WTC11 (cell line): Measurements from ENCODE around the gene CAMK2B. TPM values are rescaled to one million over a fixed set of nuclear protein-coding genes. Genes with fewer than 3 reads are reported as not detected.

Experiments used
- ATAC-seq: fragments of 200-7000 bp; cut with Tn5 transposase; 2 replicates; pipeline ENCODE4 v1.10.0; 2021; ENCODE audit warnings: mild to moderate bottlenecking, moderate library complexity
- CTCF ChIA-PET: fragments of 300-600 bp; sonication (Branson Sonifier 250); formaldehyde crosslinking; loops from one replicate; lab custom pipeline; 2021; ENCODE audit warnings: antibody characterized with exemption; lab: Charles Lee
- POLR2A ChIA-PET: fragments of 350-600 bp; sonication (Branson Sonifier 250); formaldehyde crosslinking; loops from one replicate; lab custom pipeline; 2021; ENCODE audit warnings: antibody characterized with exemption; lab: Charles Lee
- DNase-seq: peaks from one replicate; pipeline ENCODE4 v3.0.0; 2021; ENCODE audit warnings: low spot score
- H3K27ac Mint-ChIP-seq: 2 replicates; pipeline ENCODE4 v1.8.0; 2021; ENCODE audit warnings: mixed read lengths
- H3K27me3 Mint-ChIP-seq: 2 replicates; pipeline ENCODE4 v1.8.0; 2021; ENCODE audit warnings: low read depth, mild to moderate bottlenecking, moderate library complexity, mixed read lengths
- H3K36me3 Mint-ChIP-seq: 2 replicates; pipeline ENCODE4 v1.8.0; 2021; ENCODE audit warnings: mixed read lengths
- H3K4me1 Mint-ChIP-seq: 2 replicates; pipeline ENCODE4 v1.8.0; 2022; ENCODE audit warnings: mixed read lengths
- H3K4me3 Mint-ChIP-seq: 2 replicates; pipeline ENCODE4 v1.8.0; 2021; ENCODE audit warnings: mild to moderate bottlenecking, moderate library complexity, mixed read lengths
- H3K9me3 Mint-ChIP-seq: 2 replicates; pipeline ENCODE4 v1.8.0; 2021; ENCODE audit warnings: mixed read lengths
- ARID4B ChIP-seq: sonication (generic); formaldehyde crosslinking; IDR thresholded peaks from 2 replicates; pipeline ENCODE4 v1.8.0; 2023; ENCODE audit warnings: missing genetic modification reagents, mild to moderate bottlenecking, borderline replicate concordance
- ATF1 ChIP-seq: sonication (generic); formaldehyde crosslinking; IDR thresholded peaks from 2 replicates; pipeline ENCODE4 v1.8.1; 2023; ENCODE audit warnings: mild to moderate bottlenecking, moderate library complexity, missing genetic modification reagents
- ESRRA ChIP-seq: sonication (generic); formaldehyde crosslinking; IDR thresholded peaks from 2 replicates; pipeline ENCODE4 v1.8.1; 2022; ENCODE audit warnings: mild to moderate bottlenecking, missing genetic modification reagents, borderline replicate concordance
- FOXJ3 ChIP-seq: sonication (generic); formaldehyde crosslinking; IDR thresholded peaks from 2 replicates; pipeline ENCODE4 v1.9.0; 2021; ENCODE audit warnings: missing genetic modification reagents, mild to moderate bottlenecking, borderline replicate concordance
- HMGA2 ChIP-seq: fragments of 250-450 bp; sonication (Bioruptor Pico); IDR thresholded peaks from 2 replicates; pipeline ENCODE4 v1.4.0; 2021; ENCODE audit warnings: mild to moderate bottlenecking, moderate library complexity
- IRF2 ChIP-seq: sonication (generic); formaldehyde crosslinking; IDR thresholded peaks from 2 replicates; pipeline ENCODE4 v1.8.0; 2022; ENCODE audit warnings: low read depth, missing genetic modification reagents, borderline replicate concordance
- MAX ChIP-seq: sonication (generic); formaldehyde crosslinking; IDR thresholded peaks from 2 replicates; pipeline ENCODE4 v1.8.0; 2022; ENCODE audit warnings: mild to moderate bottlenecking, missing genetic modification reagents
- RELA ChIP-seq: sonication (generic); formaldehyde crosslinking; IDR thresholded peaks from 2 replicates; pipeline ENCODE4 v1.8.1; 2022; ENCODE audit warnings: missing genetic modification reagents, mild to moderate bottlenecking, borderline replicate concordance
- SOX15 ChIP-seq: fragments of 250-450 bp; sonication (Bioruptor Pico); IDR thresholded peaks from 2 replicates; pipeline ENCODE4 v1.9.0; 2021; ENCODE audit warnings: mild to moderate bottlenecking
- TEAD1 ChIP-seq: sonication (generic); formaldehyde crosslinking; IDR thresholded peaks from 2 replicates; pipeline ENCODE4 v1.8.0; 2022; ENCODE audit warnings: mild to moderate bottlenecking, missing genetic modification reagents
- ZNF281 ChIP-seq: sonication (generic); formaldehyde crosslinking; IDR thresholded peaks from 2 replicates; pipeline ENCODE4 v1.8.0; 2023; ENCODE audit warnings: mild to moderate bottlenecking, missing genetic modification reagents
- ZNF416 ChIP-seq: fragments of 250-450 bp; sonication (Bioruptor Pico); IDR thresholded peaks from 2 replicates; pipeline ENCODE4 v1.9.0; 2021; ENCODE audit warnings: mild to moderate bottlenecking, inconsistent platforms
- ZNF512 ChIP-seq: sonication (generic); formaldehyde crosslinking; IDR thresholded peaks from 2 replicates; pipeline ENCODE4 v1.8.1; 2022; ENCODE audit warnings: missing genetic modification reagents, borderline replicate concordance
- total RNA-seq: library from RNA; stranded (reverse); gene quantifications from 3 replicates; pipeline ENCODE4 v1.2.3, GENCODE V29; 2021
- TF ChIP-seq, protein P1 (sequence below): sonication (generic); formaldehyde crosslinking; IDR thresholded peaks from 2 replicates; pipeline ENCODE4 v1.8.1; 2023; ENCODE audit warnings: mild to moderate bottlenecking, missing genetic modification reagents, moderate library complexity
- TF ChIP-seq, protein P2 (sequence below): sonication (generic); formaldehyde crosslinking; IDR thresholded peaks from 2 replicates; pipeline ENCODE4 v1.8.1; 2023; ENCODE audit warnings: mild to moderate bottlenecking, missing genetic modification reagents, borderline replicate concordance
- TF ChIP-seq, protein P3 (sequence below): fragments of 200-600 bp; IDR thresholded peaks from 2 replicates; pipeline ENCODE4 v1.8.0; 2022; ENCODE audit warnings: antibody characterized with exemption

Gene CAMK2B
- total RNA-seq, 1 experiment from 2014 or later: 0.44 TPM

DNA sequence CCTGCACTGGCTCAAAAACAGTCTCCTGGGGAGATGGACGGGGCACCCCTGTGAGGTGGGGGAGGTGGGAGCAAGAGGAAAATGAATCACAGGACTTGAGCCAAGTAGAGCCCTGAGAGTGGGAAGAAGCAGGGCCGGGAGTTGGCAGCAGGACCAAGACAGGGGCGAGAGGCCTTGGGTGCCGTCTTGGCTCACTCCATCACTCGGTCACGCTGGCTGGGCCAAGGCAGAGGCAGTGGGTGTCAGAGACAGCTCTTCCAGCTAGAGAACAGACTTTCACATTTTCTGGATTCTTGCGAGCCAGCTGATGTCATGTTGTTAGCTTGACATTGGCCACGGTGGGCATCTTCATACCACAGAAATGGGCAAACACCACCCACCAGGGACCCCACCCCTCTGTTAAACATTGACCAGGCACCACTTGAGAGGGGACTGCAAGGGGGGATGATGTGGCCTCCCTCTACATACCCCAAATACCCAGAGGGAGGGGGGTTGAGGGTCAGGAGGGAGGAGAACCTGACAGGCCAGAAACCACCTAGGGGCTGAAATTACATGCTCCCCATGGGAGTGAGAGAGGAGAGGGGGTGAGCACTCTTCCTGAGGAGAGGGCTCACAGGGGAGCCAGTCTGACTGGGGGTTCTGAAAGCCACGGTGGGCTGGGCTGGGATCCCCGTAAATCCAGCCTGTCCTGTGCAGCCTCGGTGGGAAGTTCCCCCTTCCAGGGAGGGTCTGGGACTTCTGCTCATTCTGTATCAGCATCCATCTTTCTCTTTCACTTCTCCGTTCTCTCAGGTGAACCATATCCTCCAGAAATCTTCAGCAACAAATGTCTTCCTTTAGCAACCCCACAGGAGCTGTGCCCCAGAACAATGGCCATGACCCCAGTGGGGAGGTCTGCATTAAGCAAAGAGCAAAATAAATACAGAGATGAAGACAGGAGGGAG, 19.6 kb downstream of the CAMK2B start:
- TF ChIP-seq, protein P1, sequence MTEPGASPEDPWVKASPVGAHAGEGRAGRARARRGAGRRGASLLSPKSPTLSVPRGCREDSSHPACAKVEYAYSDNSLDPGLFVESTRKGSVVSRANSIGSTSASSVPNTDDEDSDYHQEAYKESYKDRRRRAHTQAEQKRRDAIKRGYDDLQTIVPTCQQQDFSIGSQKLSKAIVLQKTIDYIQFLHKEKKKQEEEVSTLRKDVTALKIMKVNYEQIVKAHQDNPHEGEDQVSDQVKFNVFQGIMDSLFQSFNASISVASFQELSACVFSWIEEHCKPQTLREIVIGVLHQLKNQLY (CRISPR knock-in tag): no peak
- no peak for TF ChIP-seq TEAD1 (CRISPR knock-in tag)
- TF ChIP-seq IRF2: no peak
- no peak for TF ChIP-seq ARID4B
- no peak for TF ChIP-seq ZNF512
- TF ChIP-seq, protein P2, sequence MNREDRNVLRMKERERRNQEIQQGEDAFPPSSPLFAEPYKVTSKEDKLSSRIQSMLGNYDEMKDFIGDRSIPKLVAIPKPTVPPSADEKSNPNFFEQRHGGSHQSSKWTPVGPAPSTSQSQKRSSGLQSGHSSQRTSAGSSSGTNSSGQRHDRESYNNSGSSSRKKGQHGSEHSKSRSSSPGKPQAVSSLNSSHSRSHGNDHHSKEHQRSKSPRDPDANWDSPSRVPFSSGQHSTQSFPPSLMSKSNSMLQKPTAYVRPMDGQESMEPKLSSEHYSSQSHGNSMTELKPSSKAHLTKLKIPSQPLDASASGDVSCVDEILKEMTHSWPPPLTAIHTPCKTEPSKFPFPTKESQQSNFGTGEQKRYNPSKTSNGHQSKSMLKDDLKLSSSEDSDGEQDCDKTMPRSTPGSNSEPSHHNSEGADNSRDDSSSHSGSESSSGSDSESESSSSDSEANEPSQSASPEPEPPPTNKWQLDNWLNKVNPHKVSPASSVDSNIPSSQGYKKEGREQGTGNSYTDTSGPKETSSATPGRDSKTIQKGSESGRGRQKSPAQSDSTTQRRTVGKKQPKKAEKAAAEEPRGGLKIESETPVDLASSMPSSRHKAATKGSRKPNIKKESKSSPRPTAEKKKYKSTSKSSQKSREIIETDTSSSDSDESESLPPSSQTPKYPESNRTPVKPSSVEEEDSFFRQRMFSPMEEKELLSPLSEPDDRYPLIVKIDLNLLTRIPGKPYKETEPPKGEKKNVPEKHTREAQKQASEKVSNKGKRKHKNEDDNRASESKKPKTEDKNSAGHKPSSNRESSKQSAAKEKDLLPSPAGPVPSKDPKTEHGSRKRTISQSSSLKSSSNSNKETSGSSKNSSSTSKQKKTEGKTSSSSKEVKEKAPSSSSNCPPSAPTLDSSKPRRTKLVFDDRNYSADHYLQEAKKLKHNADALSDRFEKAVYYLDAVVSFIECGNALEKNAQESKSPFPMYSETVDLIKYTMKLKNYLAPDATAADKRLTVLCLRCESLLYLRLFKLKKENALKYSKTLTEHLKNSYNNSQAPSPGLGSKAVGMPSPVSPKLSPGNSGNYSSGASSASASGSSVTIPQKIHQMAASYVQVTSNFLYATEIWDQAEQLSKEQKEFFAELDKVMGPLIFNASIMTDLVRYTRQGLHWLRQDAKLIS (CRISPR knock-in tag): no peak
- no peak for TF ChIP-seq ZNF416 (CRISPR knock-in tag)
- no peak for TF ChIP-seq SOX15 (CRISPR knock-in tag)
- no peak for TF ChIP-seq MAX (CRISPR knock-in tag)
- no peak for TF ChIP-seq HMGA2 (CRISPR knock-in tag)
- no peak for TF ChIP-seq ATF1 (CRISPR knock-in tag)
- TF ChIP-seq, protein P3, sequence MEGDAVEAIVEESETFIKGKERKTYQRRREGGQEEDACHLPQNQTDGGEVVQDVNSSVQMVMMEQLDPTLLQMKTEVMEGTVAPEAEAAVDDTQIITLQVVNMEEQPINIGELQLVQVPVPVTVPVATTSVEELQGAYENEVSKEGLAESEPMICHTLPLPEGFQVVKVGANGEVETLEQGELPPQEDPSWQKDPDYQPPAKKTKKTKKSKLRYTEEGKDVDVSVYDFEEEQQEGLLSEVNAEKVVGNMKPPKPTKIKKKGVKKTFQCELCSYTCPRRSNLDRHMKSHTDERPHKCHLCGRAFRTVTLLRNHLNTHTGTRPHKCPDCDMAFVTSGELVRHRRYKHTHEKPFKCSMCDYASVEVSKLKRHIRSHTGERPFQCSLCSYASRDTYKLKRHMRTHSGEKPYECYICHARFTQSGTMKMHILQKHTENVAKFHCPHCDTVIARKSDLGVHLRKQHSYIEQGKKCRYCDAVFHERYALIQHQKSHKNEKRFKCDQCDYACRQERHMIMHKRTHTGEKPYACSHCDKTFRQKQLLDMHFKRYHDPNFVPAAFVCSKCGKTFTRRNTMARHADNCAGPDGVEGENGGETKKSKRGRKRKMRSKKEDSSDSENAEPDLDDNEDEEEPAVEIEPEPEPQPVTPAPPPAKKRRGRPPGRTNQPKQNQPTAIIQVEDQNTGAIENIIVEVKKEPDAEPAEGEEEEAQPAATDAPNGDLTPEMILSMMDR: no peak
- no peak for TF ChIP-seq ZNF281
- TF ChIP-seq RELA: no peak
- TF ChIP-seq ESRRA: no peak
- TF ChIP-seq FOXJ3: no peak
- TF ChIP-seq, all 79 proteins: peak for 0
- H3K4me1 Mint-ChIP-seq: peaks cover 4% of the 10 kb centered on the region; the same call in 1 of the 2 replicates
- CTCF ChIA-PET: interaction anchor here (1.5 kb wide), 1 partner anchor 65 kb away, joined by 4 read pairs; no protein-coding TSS in a partner anchor
- peaks cover 28% of the 10 kb centered on the region for H3K9me3 Mint-ChIP-seq
- H3K36me3 Mint-ChIP-seq: no peaks in the 10 kb centered on the region
- POLR2A ChIA-PET: no interaction called here
- ATAC-seq: no peak
- no peak for DNase-seq
- no peak overlapping the region for H3K4me3 Mint-ChIP-seq
- no peak overlapping the region for H3K27ac Mint-ChIP-seq
- H3K27me3 Mint-ChIP-seq: peaks cover 52% of the 10 kb centered on the region
